GM12891 (cell line): Measurements from ENCODE around the gene VPS13A.
A peak's percentile ranks its signal among the peaks of the same experiment; 100 is the strongest.
"Not testable (repeated sequence)": the region's sequence is repeated elsewhere in the genome, so short reads cannot be mapped to it uniquely, and the experiment has no call there.

ENCODE experiments used
- DNase-seq: peaks from one replicate; pipeline ENCODE4 v3.0.0; 2011; ENCODE audit warnings: low spot score; ENCODE audit not compliant: insufficient read length
- FAIRE-seq: peaks from 2 replicates; lab custom pipeline; 2011; peaks lifted over from hg19 to GRCh38; lab: Jason Lieb, UNC
- PAX5 ChIP-seq: IDR thresholded peaks from 2 replicates; pipeline ENCODE4 v1.6.1; 2011; ENCODE audit warnings: low read length, moderate library complexity, mild to moderate bottlenecking; ENCODE audit not compliant: insufficient read depth, severe bottlenecking
- POLR2A ChIP-seq: IDR thresholded peaks from 2 replicates; pipeline ENCODE4 v1.6.1; 2011; ENCODE audit warnings: low read depth, low read length, control low read depth
- POLR2AphosphoS5 ChIP-seq: IDR thresholded peaks from 2 replicates; pipeline ENCODE4 v1.6.1; 2011; ENCODE audit warnings: low read depth, low read length, control low read depth
- POU2F2 ChIP-seq: IDR thresholded peaks from 2 replicates; pipeline ENCODE4 v1.6.1; 2011; ENCODE audit warnings: low read depth, mild to moderate bottlenecking, control low read depth, low read length, moderate library complexity
- SPI1 ChIP-seq: IDR thresholded peaks from 2 replicates; pipeline ENCODE4 v1.6.1; 2011; ENCODE audit warnings: low read depth, low read length, control low read depth
- TAF1 ChIP-seq: IDR thresholded peaks from 2 replicates; pipeline ENCODE4 v1.6.1; 2011; ENCODE audit warnings: low read depth, low read length, control low read depth

VPS13A gene

DNA sequence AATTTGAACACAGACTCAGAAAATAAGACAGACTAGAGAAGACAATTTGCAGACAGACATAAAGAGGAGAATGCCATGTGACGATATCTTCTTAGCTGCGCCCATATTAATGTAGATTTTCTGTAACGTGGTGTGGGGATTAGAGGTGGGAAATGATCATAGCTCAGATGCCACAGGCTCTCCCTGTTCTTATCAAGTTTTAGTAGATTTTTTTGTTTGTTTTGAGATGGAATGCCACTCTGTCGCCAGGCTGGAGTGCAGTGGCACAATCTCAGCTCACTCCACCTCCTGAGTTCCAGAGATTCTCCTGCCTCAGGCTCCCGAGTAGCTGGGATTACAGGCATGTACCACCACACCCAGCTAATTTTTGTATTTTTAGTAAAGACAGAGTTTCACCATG, 59.4 kb downstream of the VPS13A start:
- FAIRE-seq = no peak
- no peak for TF ChIP-seq POLR2A
- no peak for TF ChIP-seq POU2F2
- no peak for DNase-seq

GRCh38 chr9:77237896-77238295, 60.6 kb downstream of the VPS13A start:
- no peak for DNase-seq
- no peak for FAIRE-seq
- TF ChIP-seq PAX5 (no peak), POLR2A (no peak), SPI1 (no peak), POU2F2 (no peak), POLR2AphosphoS5 (no peak), TAF1 (no peak)

GRCh38 chr9:77251050-77251449, 73.7 kb downstream of the VPS13A start:
- FAIRE-seq (no peak), DNase-seq (no peak)
- TF ChIP-seq POLR2AphosphoS5 = no peak
- TF ChIP-seq TAF1 = no peak
- no peak for TF ChIP-seq PAX5
- no peak for TF ChIP-seq POU2F2
- TF ChIP-seq SPI1 = no peak
- no peak for TF ChIP-seq POLR2A

DNA sequence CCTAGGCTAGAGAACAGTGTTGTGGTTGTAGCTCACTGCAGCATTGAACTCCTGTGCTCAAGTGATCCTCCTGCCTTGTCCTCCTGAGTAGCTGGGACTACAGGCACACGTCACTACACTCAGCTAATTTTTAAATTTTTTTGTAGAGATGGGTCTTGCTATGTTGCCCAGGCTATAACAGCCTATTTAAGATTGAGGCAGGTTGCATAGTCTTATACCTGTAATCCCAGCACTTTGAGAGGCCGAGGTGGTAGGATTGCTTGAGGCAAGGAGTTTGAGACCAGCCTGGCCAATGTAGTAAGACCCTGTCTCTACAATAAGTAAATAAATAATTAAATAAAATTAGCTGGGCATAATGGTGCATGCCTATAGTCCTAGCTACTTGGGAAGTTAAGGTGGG, 79.9 kb downstream of the VPS13A start:
- peak; percentile 41 for FAIRE-seq
- DNase-seq = no peak
- TF ChIP-seq TAF1 = no peak
- TF ChIP-seq POLR2AphosphoS5 = no peak
- TF ChIP-seq POLR2A = no peak
- no peak for TF ChIP-seq POU2F2
- no peak for TF ChIP-seq SPI1
- TF ChIP-seq PAX5 = no peak

GRCh38 chr9:77261605-77262004, 84.3 kb downstream of the VPS13A start:
- FAIRE-seq = no peak
- TF ChIP-seq SPI1 (no peak), TAF1 (no peak), POU2F2 (no peak), POLR2AphosphoS5 (no peak), POLR2A (no peak), PAX5 (no peak)
- DNase-seq = no peak

- not testable (repeated sequence) for FAIRE-seq, DNase-seq
Observed at GRCh38 chr9:77267762-77268161, 90.4 kb downstream of the VPS13A start.

DNA sequence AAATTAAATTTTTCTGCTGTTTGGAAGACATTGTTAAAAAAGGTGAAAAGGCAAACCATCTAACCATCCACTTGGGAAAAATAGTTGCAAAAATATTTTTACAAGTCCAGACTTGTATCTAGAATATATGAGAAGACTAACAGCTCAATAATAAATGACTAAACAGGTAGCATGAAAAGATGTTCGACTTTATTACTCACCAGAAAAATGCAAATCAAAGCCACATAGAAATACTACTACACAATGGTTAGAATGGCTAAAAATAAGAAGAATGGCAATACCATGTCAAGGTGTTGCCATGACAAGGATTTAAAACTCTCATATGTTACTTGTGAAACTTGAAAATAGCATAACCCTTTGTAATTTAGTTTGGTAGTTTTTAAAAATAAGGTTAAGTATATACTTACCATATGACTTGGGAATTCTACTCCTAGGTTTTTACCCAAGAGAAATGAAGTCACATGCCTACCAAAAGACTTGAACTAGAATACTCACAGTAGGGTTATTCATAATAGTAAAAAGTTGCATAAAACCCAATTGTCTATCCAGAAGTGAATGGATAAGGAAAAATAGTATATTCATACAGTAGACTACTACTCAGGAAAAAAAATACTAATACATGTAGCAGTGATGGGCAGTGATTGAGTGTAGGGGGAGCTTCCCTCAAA, 93.8 kb downstream of the VPS13A start:
- FAIRE-seq (no peak), DNase-seq (no peak)
- no peak for TF ChIP-seq POU2F2
- no peak for TF ChIP-seq TAF1
- no peak for TF ChIP-seq POLR2AphosphoS5
- TF ChIP-seq SPI1 = no peak
- TF ChIP-seq PAX5 = no peak
- TF ChIP-seq POLR2A = no peak

GRCh38 chr9:77276799-77277198, 99.5 kb downstream of the VPS13A start:
- DNase-seq (no peak), FAIRE-seq (peak; percentile 40)
- TF ChIP-seq POLR2A (no peak), TAF1 (no peak), PAX5 (no peak), SPI1 (no peak), POU2F2 (no peak), POLR2AphosphoS5 (no peak)

GRCh38 chr9:77277719-77278118, 100.4 kb downstream of the VPS13A start:
- TF ChIP-seq POLR2A (no peak), PAX5 (no peak), SPI1 (no peak), POLR2AphosphoS5 (no peak), POU2F2 (no peak), TAF1 (no peak)
- DNase-seq = no peak
- FAIRE-seq = no peak

- DNase-seq (no peak), FAIRE-seq (no peak)
- TF ChIP-seq TAF1 (no peak), POU2F2 (no peak)
Observed at GRCh38 chr9:77283991-77284390, 106.7 kb downstream of the VPS13A start.

- TF ChIP-seq POLR2A = no peak
- no peak for TF ChIP-seq POLR2AphosphoS5
- no peak for TF ChIP-seq SPI1
- no peak for TF ChIP-seq POU2F2
- no peak for TF ChIP-seq PAX5
- no peak for TF ChIP-seq TAF1
- no peak for FAIRE-seq
- no peak for DNase-seq
Observed at GRCh38 chr9:77284616-77285015, 107.3 kb downstream of the VPS13A start.
